Stimulated activated CD4-positive, alpha-beta T cell treated with anti-CD3 and anti-CD28 coated beads, TNF-alpha, amount 100 ng/mL, for 24 hours (primary cell): ENCODE data around the gene DPP7.
"Not testable (repeated sequence)": the region's sequence is repeated elsewhere in the genome, so short reads cannot be mapped to it uniquely, and the experiment has no call there.

Source experiments
- DNase-seq, 3 experiments: peaks; one replicate each; pipeline ENCODE4 v3.0.0-alpha.2; 2020; ENCODE audit warnings: low read depth in 3 of 3

DPP7 gene

DNA sequence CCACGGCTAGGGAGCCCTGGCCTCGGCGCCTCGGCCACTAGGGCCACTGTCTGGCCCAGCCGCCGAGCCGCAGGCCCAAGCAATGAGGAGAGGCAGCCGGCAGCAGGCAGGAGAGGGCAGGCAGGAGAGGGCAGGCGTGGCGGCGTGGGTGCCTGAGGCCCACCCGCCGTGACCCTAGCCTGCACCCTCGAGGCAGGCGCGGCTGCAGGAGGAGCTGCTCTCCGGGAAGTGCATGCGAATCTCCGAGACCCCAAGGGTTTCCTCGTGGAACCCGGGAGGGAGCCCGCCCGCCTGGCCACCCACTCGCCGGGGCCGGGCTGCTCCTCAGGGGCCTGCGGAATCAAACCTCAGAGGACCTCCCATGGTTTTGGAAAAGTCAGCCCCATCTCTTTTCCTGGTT, 33.7 kb upstream of the DPP7 start:
- no peak for DNase-seq

GRCh38 chr9:137147793-137148160, 33.2 kb upstream of the DPP7 start:
- DNase-seq: no peak

GRCh38 chr9:137147091-137147792, 32.7 kb upstream of the DPP7 start:
- DNase-seq: no peak

DNA sequence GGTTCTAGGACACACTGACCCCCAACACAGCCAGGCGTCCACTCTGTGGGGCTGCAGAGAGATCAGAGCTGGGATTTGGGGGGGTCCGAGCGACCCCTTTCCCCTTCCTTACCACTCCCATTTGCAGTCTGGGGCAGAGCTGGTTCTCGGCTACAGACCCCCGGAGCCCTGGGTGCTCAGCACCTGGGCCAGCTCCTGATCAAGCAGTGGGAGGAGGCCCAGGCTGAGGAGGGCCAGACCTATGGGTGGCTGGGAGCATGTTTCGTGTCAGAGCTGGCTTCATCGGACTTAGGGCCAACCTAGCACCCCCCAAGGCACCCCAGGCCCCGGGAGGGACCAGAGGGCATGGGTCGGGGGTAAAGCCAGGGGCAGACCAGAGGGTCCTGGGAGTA, 32.0 kb upstream of the DPP7 start:
- no peak for DNase-seq

GRCh38 chr9:137145731-137146526, 31.4 kb upstream of the DPP7 start:
- no peak for DNase-seq

- no peak for DNase-seq
Measured at GRCh38 chr9:137143459-137143858, 28.9 kb upstream of the DPP7 start.

GRCh38 chr9:137141976-137142936, 27.7 kb upstream of the DPP7 start:
- no peak for DNase-seq

- no peak for DNase-seq
Measured at GRCh38 chr9:137141050-137141810, 26.7 kb upstream of the DPP7 start.

DNA sequence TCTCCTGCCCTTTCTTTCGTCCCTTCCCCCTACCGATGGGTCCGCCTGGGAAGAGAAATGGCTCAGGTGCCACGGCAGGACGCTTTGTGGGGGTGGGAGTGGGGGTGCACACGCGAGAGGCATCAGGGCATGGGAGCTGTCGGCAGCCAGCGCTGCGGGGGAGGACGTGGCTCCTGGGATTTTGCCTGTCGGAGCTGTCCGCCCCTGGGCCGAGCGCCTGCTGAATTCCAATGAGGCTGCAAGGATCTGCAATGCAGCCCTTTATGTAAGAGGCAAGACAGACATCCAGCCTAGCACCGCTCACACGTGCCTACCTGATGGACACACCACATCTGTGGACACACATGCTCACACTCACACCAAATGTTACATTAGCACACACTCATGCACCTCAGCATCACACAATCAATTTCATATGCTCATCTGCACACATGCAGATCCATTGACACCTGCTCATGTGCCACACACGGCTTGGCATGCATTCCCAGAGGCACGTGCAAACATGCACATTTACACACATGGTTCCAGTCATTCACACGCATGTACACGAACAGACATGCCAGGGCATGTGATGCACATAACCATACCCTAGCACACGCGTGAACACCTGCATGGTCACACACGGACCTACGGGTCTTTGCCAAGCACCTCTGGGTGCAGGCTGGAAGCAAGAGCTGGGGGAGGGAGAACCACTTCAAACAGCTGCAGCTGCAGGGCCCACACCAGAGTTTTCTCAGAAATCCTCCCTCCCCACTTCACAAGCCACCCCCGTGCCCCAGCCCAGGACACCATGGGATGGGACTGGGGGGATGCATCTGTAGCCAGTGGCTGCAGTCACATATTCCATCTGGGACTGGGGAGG, 25.8 kb upstream of the DPP7 start:
- DNase-seq: no peak

- no peak for DNase-seq
Measured at GRCh38 chr9:137139468-137140150, 25.1 kb upstream of the DPP7 start.

- no peak for DNase-seq
Measured at GRCh38 chr9:137138722-137139467, 24.4 kb upstream of the DPP7 start, which contains the start of gene GRIN1. TSS of gene GRIN1 (plus strand) at chr9:137139154. CDS start at chr9:137139487, 333 bp downstream.

GRCh38 chr9:137138058-137138721, 23.7 kb upstream of the DPP7 start:
- DNase-seq: no peak

GRCh38 chr9:137136881-137137607, 22.5 kb upstream of the DPP7 start:
- no peak for DNase-seq

DNA sequence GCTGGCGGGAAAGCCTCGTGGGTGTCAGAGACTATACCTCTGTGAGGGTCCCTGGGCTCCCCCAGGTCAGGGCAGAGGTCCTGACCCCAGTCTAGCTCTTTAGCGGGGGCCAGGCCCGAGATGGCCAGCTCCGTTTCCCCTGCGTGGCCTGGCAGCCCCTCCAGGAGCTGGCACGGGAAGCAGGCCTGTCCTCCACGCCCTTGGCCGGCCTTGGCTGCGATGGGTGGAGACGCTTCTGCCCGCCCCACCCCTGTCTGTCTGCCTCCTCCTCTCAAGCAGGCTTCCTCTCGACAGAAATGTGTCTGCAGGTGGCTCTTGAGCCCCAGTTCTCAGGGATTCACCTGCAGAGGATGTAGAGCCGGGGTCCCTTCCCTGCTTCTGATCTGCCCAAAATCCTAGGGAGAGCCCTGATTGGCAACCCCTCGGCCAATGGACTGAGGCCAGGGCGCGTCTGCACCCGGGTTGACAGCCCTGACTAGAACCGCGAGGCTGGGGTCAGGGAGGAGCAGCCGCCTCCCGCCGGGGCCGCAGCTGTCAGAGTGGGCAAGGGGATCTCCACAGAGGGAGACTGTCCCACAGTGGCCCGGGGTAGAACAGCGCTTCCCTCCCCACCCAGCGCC, 21.8 kb upstream of the DPP7 start:
- DNase-seq: no peak

DNA sequence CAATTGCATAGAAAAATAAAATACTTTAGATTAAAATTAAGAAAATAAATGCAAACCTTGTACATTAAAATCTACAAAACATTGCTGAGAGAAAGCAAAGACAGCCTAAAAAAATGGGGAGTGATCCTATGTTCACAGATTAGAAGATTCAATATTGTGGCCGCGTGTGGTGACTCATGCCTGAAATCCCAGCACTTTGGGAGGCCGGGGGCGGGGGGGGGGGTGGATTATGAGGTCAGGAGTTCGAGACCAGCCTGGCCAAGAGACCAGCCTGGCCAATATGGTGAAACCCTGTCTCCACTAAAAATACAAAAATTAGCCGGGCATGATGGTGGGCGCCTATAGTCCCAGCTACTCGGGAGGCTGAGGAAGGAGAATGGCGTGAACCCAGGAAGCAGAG, 20.6 kb upstream of the DPP7 start:
- not testable (repeated sequence) for DNase-seq

GRCh38 chr9:137134191-137134590, 19.7 kb upstream of the DPP7 start:
- DNase-seq: no peak

GRCh38 chr9:137130176-137130755, 15.7 kb upstream of the DPP7 start:
- DNase-seq: no peak
